Activated T-cell treated with anti-CD3 and anti-CD28 coated beads, Interleukin-2, amount 50 U/mL, for 24 hours (primary cell): ENCODE data around the gene ZC3H11A.
A peak's percentile ranks its signal among the peaks of the same experiment; 100 is the strongest.
"Not testable (repeated sequence)": the region's sequence is repeated elsewhere in the genome, so short reads cannot be mapped to it uniquely, and the experiment has no call there.

Experiments
- DNase-seq: peaks from one replicate; pipeline ENCODE4 v3.0.0-alpha.2; 2020
- H3K27ac Mint-ChIP-seq: 2 replicates; pipeline ENCODE4 v1.8.0; 2020; ENCODE audit warnings: mild to moderate bottlenecking, mixed read lengths
- H3K27me3 Mint-ChIP-seq: 2 replicates; pipeline ENCODE4 v1.8.0; 2020; ENCODE audit warnings: mixed read lengths
- H3K36me3 Mint-ChIP-seq: 2 replicates; pipeline ENCODE4 v1.8.0; 2020; ENCODE audit warnings: low read depth, mixed read lengths
- H3K4me1 Mint-ChIP-seq: 2 replicates; pipeline ENCODE4 v1.8.0; 2020; ENCODE audit warnings: low read depth, mixed read lengths
- H3K4me3 Mint-ChIP-seq: 2 replicates; pipeline ENCODE4 v1.8.0; 2020; ENCODE audit warnings: mild to moderate bottlenecking, moderate library complexity, mixed read lengths
- H3K9me3 Mint-ChIP-seq: 2 replicates; pipeline ENCODE4 v1.8.0; 2020; ENCODE audit warnings: mixed read lengths

The ZC3H11A gene

GRCh38 chr1:203769505-203770343, 25.7 kb upstream of the ZC3H11A start:
- DNase-seq = no peak

GRCh38 chr1:203771901-203772301, 23.5 kb upstream of the ZC3H11A start:
- Mint-ChIP-seq H3K27ac (peak overlapping the region; percentile 47), H3K4me1 (peaks cover 39% of the 10 kb centered on the region), H3K36me3 (peaks cover 82% of the 10 kb centered on the region), H3K27me3 (no peaks in the 10 kb centered on the region), H3K9me3 (no peaks in the 10 kb centered on the region), H3K4me3 (no peak overlapping the region)
- no peak for DNase-seq

More at GRCh38 chr1:203769505-203770343, 25.7 kb upstream of the ZC3H11A start:
- Mint-ChIP-seq H3K4me1 (peaks cover 35% of the 10 kb centered on the region), H3K4me3 (no peak overlapping the region), H3K36me3 (peaks cover 74% of the 10 kb centered on the region), H3K27ac (peak overlapping the region; percentile 81), H3K9me3 (no peaks in the 10 kb centered on the region), H3K27me3 (no peaks in the 10 kb centered on the region)

GRCh38 chr1:203772836-203773235, 22.6 kb upstream of the ZC3H11A start:
- Mint-ChIP-seq H3K4me1 (peaks cover 41% of the 10 kb centered on the region), H3K36me3 (peaks cover 88% of the 10 kb centered on the region)

GRCh38 chr1:203776636-203777035, 18.8 kb upstream of the ZC3H11A start:
- H3K27ac Mint-ChIP-seq = peak overlapping the region; percentile 72
- no peaks in the 10 kb centered on the region for H3K9me3 Mint-ChIP-seq
- DNase-seq = no peak
- H3K27me3 Mint-ChIP-seq = no peaks in the 10 kb centered on the region
- H3K4me3 Mint-ChIP-seq = no peak overlapping the region
- peaks cover 67% of the 10 kb centered on the region for H3K36me3 Mint-ChIP-seq
- peaks cover 24% of the 10 kb centered on the region for H3K4me1 Mint-ChIP-seq

More at GRCh38 chr1:203772836-203773235, 22.6 kb upstream of the ZC3H11A start:
- Mint-ChIP-seq H3K9me3 (no peaks in the 10 kb centered on the region), H3K27me3 (no peaks in the 10 kb centered on the region), H3K4me3 (no peak overlapping the region), H3K27ac (peak overlapping the region; percentile 60)
- DNase-seq = no peak

GRCh38 chr1:203777596-203777995, 17.8 kb upstream of the ZC3H11A start:
- Mint-ChIP-seq H3K27me3 (no peaks in the 10 kb centered on the region), H3K27ac (peak overlapping the region; percentile 64), H3K9me3 (no peaks in the 10 kb centered on the region), H3K4me3 (no peak overlapping the region), H3K4me1 (peaks cover 24% of the 10 kb centered on the region), H3K36me3 (peaks cover 60% of the 10 kb centered on the region)
- DNase-seq = no peak

GRCh38 chr1:203778146-203778545, 17.3 kb upstream of the ZC3H11A start:
- no peak for DNase-seq
- Mint-ChIP-seq H3K36me3 (peaks cover 54% of the 10 kb centered on the region), H3K4me1 (peaks cover 24% of the 10 kb centered on the region), H3K4me3 (no peak overlapping the region), H3K27me3 (no peaks in the 10 kb centered on the region), H3K9me3 (no peaks in the 10 kb centered on the region), H3K27ac (peak overlapping the region; percentile 64)

GRCh38 chr1:203778789-203779188, 16.6 kb upstream of the ZC3H11A start:
- Mint-ChIP-seq H3K4me1 (peaks cover 24% of the 10 kb centered on the region), H3K36me3 (peaks cover 48% of the 10 kb centered on the region), H3K27ac (no peak overlapping the region), H3K4me3 (no peak overlapping the region), H3K27me3 (no peaks in the 10 kb centered on the region), H3K9me3 (no peaks in the 10 kb centered on the region)
- DNase-seq = no peak

- DNase-seq = no peak
- no peak overlapping the region for H3K27ac Mint-ChIP-seq
- H3K9me3 Mint-ChIP-seq = no peaks in the 10 kb centered on the region
- H3K27me3 Mint-ChIP-seq = no peaks in the 10 kb centered on the region
- H3K4me3 Mint-ChIP-seq = no peak overlapping the region
- H3K36me3 Mint-ChIP-seq = peaks cover 16% of the 10 kb centered on the region
- H3K4me1 Mint-ChIP-seq = peaks cover 11% of the 10 kb centered on the region
These were observed 13.5 kb upstream of the ZC3H11A start for GRCh38 chr1:203781962-203782361.

GRCh38 chr1:203789966-203790365, 5.5 kb upstream of the ZC3H11A start:
- H3K9me3 Mint-ChIP-seq = no peaks in the 10 kb centered on the region
- no peaks in the 10 kb centered on the region for H3K36me3 Mint-ChIP-seq
- peaks cover 3% of the 10 kb centered on the region for H3K4me1 Mint-ChIP-seq

GRCh38 chr1:203791498-203791897, 3.9 kb upstream of the ZC3H11A start:
- no peak overlapping the region for H3K4me3 Mint-ChIP-seq
- peaks cover 9% of the 10 kb centered on the region for H3K36me3 Mint-ChIP-seq
- no peak for DNase-seq
- H3K4me1 Mint-ChIP-seq = peaks cover 7% of the 10 kb centered on the region
- no peaks in the 10 kb centered on the region for H3K27me3 Mint-ChIP-seq
- H3K27ac Mint-ChIP-seq = no peak overlapping the region
- H3K9me3 Mint-ChIP-seq = no peaks in the 10 kb centered on the region

More at GRCh38 chr1:203789966-203790365, 5.5 kb upstream of the ZC3H11A start:
- H3K27me3 Mint-ChIP-seq = no peaks in the 10 kb centered on the region
- H3K27ac Mint-ChIP-seq = no peak overlapping the region
- no peak overlapping the region for H3K4me3 Mint-ChIP-seq
- DNase-seq = no peak

GRCh38 chr1:203792486-203792885, 2.9 kb upstream of the ZC3H11A start:
- peaks cover 19% of the 10 kb centered on the region for H3K36me3 Mint-ChIP-seq
- no peak overlapping the region for H3K27ac Mint-ChIP-seq
- H3K9me3 Mint-ChIP-seq = peaks cover 4% of the 10 kb centered on the region
- H3K4me1 Mint-ChIP-seq = peaks cover 15% of the 10 kb centered on the region
- no peak overlapping the region for H3K4me3 Mint-ChIP-seq
- no peak for DNase-seq
- H3K27me3 Mint-ChIP-seq = no peaks in the 10 kb centered on the region

GRCh38 chr1:203793561-203793960, 1.9 kb upstream of the ZC3H11A start:
- peaks cover 26% of the 10 kb centered on the region for H3K4me1 Mint-ChIP-seq
- DNase-seq = not testable (repeated sequence)

GRCh38 chr1:203794764-203795440, 521 bp upstream of the ZC3H11A start:
- DNase-seq = no peak
- peak overlapping the region; percentile 96 for H3K4me3 Mint-ChIP-seq
- peaks cover 39% of the 10 kb centered on the region for H3K4me1 Mint-ChIP-seq
- H3K27ac Mint-ChIP-seq = peak overlapping the region; percentile 98
- peaks cover 4% of the 10 kb centered on the region for H3K9me3 Mint-ChIP-seq
- H3K27me3 Mint-ChIP-seq = no peaks in the 10 kb centered on the region
- H3K36me3 Mint-ChIP-seq = peaks cover 43% of the 10 kb centered on the region

More at GRCh38 chr1:203793561-203793960, 1.9 kb upstream of the ZC3H11A start:
- not testable (repeated sequence) for H3K9me3 Mint-ChIP-seq, H3K4me3 Mint-ChIP-seq, H3K27me3 Mint-ChIP-seq, H3K27ac Mint-ChIP-seq
- peaks cover 29% of the 10 kb centered on the region for H3K36me3 Mint-ChIP-seq

GRCh38 chr1:203796236-203796605, 798 bp downstream of the ZC3H11A start:
- Mint-ChIP-seq H3K27ac (peak overlapping the region; percentile 98), H3K27me3 (no peaks in the 10 kb centered on the region), H3K4me3 (peak overlapping the region; percentile 96), H3K9me3 (peaks cover 4% of the 10 kb centered on the region), H3K4me1 (peaks cover 51% of the 10 kb centered on the region), H3K36me3 (peaks cover 54% of the 10 kb centered on the region)
- no peak for DNase-seq

GRCh38 chr1:203797216-203797615, 1.8 kb downstream of the ZC3H11A start:
- DNase-seq = no peak
- peak overlapping the region; percentile 98 for H3K27ac Mint-ChIP-seq
- no peaks in the 10 kb centered on the region for H3K27me3 Mint-ChIP-seq
- H3K36me3 Mint-ChIP-seq = peaks cover 63% of the 10 kb centered on the region
- H3K9me3 Mint-ChIP-seq = peaks cover 4% of the 10 kb centered on the region
- peak overlapping the region; percentile 96 for H3K4me3 Mint-ChIP-seq
- peaks cover 59% of the 10 kb centered on the region for H3K4me1 Mint-ChIP-seq
